NCI-H446 treated with DMSO at 0.1 percent for 48 hours (cell line): Measurements from ENCODE around the gene MUC21.
A peak's percentile ranks its signal among the peaks of the same experiment; 100 is the strongest.

ENCODE experiments used
- DNase-seq: peaks from one replicate; lab custom pipeline; 2025; lab: John Stamatoyannopoulos, UW

MUC21 gene

GRCh38 chr6:30983439-30983838 is at the start of gene MUC21:
MUC21 (plus strand) TSS chr6:30983718; CDS start chr6:30983959, 241 bp downstream.
- DNase-seq: no peak

DNA sequence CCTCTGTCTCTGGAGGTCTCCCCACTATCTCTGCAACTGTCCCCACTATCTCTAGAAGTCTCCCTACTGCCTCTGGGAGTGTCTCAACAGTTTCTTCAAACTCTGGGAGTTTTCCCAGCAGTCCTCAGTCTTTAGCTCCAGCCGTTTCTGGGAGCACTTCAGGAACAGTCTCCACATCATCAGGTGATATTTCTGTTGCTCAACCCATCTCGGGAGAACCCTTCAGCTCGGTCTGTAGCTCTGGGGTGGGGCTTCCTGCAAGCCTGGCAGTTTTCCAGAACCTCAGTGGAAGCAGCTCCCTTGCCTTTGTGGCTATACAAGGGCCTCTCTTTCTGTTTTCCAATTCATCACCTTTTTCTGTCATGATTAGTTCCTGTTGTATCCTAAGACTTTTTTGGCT is 48.5 kb upstream of the MUC21 start:
- no peak for DNase-seq

DNA sequence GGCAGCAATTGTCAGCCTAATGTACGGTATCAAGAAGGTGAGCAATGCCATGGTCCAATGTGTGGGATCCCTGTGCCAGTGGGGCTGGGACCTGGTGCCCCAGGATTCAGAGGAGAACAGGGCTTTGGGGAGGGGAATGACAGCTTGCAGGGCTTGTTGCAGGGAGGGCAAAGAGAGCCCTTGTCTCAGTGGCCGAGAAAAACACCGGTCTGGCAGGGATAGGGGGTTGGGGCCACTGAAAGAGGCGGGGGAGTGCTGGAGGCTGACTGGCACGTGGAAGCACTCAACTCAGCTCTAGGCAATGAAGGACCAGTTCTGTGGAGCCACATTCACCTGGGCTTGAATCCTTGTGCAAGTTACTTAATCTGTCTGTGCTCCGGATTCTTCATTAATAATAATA is 46.3 kb upstream of the MUC21 start:
- no peak for DNase-seq

DNA sequence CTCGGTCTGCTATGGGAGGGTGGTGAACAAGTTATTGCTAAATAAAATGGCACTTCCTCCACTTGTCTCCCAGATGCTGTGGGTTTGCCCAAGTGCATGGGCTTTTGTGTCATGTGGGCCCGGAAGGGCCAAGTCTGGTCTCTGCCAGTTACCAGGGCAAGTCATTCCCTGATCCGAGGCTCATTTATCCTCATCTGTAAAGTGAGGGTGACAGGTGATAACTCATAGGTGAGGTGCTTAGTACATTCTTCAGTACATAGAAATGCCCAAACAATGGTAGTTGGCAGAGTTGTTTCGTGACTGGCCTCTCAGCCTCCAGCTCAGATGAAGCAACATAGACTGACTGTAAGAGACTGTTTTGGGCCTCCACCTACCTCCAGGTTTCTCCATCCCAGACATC is 44.8 kb upstream of the MUC21 start:
- no peak for DNase-seq

DNA sequence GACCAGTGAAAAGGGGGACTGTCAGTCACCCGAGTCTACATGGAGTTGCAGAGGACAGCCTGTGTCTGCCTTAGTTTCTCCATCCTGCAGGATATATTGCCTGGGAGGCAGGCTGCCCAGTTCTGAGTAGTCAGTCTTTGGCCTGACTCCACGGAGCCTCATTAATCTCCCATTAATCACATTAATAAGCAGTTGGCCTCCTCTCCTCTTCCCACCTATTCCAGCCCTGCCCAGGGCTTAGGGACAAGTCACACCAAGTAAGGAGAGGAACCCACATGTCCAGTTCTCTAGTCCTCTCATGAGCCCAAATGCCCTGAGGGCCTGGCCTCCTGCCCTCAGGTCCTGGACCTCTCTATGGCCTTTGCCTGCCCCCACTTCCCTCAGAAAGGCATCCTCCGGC is 44.0 kb upstream of the MUC21 start:
- DNase-seq: peak; percentile 16

- DNase-seq: no peak
Measured at GRCh38 chr6:30940361-30940986, 43.0 kb upstream of the MUC21 start, which contains the start of gene MUCL3. MUCL3 (plus strand) TSS chr6:30940973; CDS start chr6:30941000, 27 bp downstream.

- DNase-seq: no peak
Measured at GRCh38 chr6:30942338-30943060, 41.0 kb upstream of the MUC21 start.

- DNase-seq: no peak
Measured at GRCh38 chr6:30944051-30944450, 39.5 kb upstream of the MUC21 start.

DNA sequence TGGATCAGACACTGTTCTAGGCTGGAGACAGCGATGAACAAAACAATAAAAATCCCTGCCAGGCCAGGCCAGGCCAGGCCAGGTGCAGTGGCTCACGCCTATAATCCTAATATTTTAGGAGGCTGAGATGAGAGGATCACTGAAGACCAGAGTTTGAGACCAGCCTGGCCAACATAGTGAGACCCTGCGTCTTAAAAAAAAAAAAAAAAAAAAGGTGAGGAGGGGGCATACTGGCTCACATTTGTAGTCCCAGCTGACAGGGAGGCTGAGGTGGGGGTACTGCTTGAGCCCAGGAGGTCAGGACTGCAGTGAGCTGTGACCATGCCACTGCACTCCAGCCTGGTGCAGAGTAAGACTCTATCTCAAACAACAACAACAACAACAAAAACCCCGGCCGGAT is 38.2 kb upstream of the MUC21 start:
- DNase-seq: no peak

- no peak for DNase-seq
Measured at GRCh38 chr6:30947231-30947630, 36.3 kb upstream of the MUC21 start.

GRCh38 chr6:30948811-30949210 is 34.7 kb upstream of the MUC21 start:
- DNase-seq: no peak

- no peak for DNase-seq
Measured at GRCh38 chr6:30951907-30952469, 31.5 kb upstream of the MUC21 start.

GRCh38 chr6:30954631-30955366 is 28.7 kb upstream of the MUC21 start:
- no peak for DNase-seq

DNA sequence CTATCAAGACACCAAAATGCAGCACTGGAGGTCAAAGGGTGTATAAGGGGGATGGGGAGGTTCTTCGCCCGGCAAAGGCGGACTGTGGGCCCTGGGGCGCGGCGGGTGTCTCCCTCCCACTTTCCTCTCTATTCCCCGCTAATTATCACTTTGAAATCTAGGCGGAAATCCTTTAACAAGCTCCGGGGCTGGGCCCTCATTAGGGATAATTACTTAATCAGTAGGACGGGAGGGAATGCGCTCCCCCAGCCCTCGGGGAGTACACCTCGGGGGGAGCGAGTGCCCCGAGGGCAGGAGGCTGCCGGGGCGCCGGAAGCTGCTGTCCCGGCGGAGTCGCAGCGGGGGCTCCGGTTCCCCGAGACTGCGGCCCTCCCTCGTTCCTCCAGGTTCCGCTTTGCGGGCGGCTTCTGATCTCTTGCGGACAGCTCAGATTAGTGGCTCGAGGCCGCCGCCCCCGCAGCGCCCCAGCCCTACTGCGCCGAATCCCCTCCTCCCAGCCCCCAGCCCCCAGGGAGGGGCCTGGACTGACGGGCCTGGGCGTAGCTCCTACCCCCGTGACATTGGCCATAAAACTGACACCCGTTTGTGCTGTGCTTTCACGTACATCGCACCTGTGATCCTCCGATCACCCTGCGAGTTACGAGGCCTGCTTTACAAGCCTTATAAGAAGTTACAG is 28.0 kb upstream of the MUC21 start:
- DNase-seq: no peak

GRCh38 chr6:30957716-30958115 is 25.8 kb upstream of the MUC21 start:
- no peak for DNase-seq

GRCh38 chr6:30960907-30961673 is 22.4 kb upstream of the MUC21 start:
- no peak for DNase-seq

DNA sequence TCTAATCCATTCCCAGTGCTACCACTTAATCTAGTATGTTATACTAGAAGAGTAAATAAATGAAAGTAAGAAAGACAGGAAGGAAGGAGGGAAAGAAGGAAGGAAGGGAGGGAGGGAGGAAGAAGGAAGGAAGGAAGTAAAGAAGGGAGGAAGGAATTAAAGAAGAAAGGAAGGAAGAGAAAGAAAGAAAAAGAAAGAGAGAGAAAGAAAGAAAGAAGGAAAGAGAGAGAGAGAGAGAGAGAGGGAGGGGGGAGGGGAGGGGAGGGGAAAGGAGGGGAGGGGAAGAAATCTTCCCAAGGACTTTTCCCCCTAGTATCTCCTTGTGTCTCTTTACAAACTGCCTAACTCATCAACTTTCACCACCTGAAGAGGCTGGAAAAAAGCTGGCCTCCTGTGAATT is 20.8 kb upstream of the MUC21 start:
- no peak for DNase-seq

- no peak for DNase-seq
Measured at GRCh38 chr6:30963641-30964040, 19.9 kb upstream of the MUC21 start.

DNA sequence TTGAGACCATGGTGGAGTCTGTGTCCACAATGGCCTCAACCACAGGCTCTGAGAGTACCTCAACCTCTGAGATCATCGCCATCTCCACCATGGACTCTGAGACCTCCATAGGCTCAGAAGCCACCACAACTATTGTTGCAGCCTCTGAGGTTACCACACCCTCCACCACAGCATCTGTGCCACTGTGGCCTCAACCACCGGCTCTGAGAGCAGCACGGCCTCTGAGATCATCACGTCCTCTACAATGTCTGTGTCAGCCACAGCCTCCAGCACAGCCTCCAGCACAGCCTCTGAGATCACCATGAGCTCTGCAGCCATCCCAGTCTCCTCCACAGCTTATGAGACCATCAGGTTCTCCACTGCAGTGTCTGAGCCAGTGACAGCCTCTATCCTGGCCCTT is 19.4 kb upstream of the MUC21 start:
- no peak for DNase-seq

DNA sequence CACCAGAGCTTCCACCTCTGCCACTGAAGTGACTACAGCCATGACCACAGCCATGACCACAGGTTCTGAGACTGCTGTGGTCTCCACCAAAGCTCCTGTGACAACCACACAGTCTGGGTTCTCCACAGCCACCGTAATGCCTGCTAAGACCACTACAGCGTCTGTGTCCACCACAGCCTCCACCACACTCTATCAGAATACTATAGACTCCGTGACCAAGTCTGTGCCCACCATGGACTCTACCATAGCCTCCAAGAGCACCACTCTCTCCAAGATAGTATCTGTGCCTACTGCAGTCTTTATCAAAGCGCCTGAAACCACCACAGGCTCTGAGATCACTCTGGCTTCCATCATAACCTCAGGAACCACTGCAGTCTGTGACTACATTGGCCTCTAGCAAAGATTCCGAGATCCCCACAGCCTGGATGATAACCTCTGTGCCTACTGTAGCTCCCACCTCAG is 18.3 kb upstream of the MUC21 start:
- DNase-seq: no peak

DNA sequence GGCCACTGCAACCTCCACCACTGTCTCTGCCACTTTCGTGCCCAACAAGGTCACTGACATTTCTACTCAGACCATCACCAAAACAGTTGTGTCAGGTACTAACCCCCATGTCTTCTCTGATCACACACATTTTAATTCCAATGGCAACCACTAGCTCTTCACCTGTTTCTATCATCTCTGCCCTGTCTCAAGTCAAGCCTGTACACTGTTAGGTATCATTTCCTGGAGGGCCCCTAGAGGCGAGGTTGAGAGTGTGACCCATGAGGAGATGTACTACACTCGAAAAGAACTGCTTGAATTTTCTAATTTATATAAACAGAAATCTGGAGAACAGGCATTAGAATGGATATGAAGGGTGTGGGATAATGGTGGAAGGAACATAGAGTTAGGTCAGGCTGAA is 17.4 kb upstream of the MUC21 start:
- DNase-seq: no peak
